ENCODE results near the gene GPR153.

GRCh38 chr1:6265151-6265550, 4.3 kb upstream of the GPR153 start:
- TF ChIP-seq CTCF (IDR thresholded peaks at IDR 0.05) (no peak), POLR2A (IDR thresholded peaks at IDR 0.05) (no peak)

All from Peyer's patch (tissue), 4 donors.